Tibial nerve (tissue), 3 donors: ENCODE measurements around the gene GOLGA6L7.
"Not testable (repeated sequence)": the region's sequence is repeated elsewhere in the genome, so short reads cannot be mapped to it uniquely, and the experiment has no call there.

Experiments used
- POLR2A ChIP-seq, 2 donors: fragments of 450-650 bp; IDR thresholded peaks; one replicate each; pipeline ENCODE4 v1.6.1; 2017; ENCODE audit warnings: antibody characterized with exemption in 2 of 2, mild to moderate bottlenecking in 2 of 2, moderate library complexity in 2 of 2
- TF ChIP-seq, protein P1 (sequence below), 5 experiments: fragments of 200-600 bp in 3 of 5; fragments of 450-650 bp in 2 of 5; sonication (generic) in 3 of 5; IDR thresholded peaks; one replicate each; pipeline ENCODE4 v1.5.1; 2016 to 2019; ENCODE audit warnings: antibody characterized with exemption in 5 of 5, mild to moderate bottlenecking in 3 of 5, moderate library complexity in 2 of 5

DNA sequence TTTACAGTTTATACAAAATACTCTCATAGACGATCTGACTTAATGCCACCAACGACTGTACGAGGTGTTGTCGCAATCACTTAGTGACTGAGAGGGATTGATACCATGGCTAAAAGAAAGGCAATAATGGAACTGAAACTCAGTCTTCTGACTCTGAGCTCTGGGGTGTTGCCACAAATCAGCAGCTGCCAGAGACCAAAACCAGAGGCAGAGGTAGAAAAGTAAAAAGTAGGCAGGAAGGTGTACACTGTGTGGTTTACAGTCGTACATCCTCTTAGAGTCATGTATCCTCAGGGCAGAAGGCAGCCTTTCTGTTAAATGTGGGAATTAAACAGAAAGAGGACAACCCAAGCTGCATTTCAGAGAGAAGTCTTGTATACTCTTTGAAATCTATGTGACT lies 1.2 kb downstream of the GOLGA6L7 start:
- TF ChIP-seq, protein P1, sequence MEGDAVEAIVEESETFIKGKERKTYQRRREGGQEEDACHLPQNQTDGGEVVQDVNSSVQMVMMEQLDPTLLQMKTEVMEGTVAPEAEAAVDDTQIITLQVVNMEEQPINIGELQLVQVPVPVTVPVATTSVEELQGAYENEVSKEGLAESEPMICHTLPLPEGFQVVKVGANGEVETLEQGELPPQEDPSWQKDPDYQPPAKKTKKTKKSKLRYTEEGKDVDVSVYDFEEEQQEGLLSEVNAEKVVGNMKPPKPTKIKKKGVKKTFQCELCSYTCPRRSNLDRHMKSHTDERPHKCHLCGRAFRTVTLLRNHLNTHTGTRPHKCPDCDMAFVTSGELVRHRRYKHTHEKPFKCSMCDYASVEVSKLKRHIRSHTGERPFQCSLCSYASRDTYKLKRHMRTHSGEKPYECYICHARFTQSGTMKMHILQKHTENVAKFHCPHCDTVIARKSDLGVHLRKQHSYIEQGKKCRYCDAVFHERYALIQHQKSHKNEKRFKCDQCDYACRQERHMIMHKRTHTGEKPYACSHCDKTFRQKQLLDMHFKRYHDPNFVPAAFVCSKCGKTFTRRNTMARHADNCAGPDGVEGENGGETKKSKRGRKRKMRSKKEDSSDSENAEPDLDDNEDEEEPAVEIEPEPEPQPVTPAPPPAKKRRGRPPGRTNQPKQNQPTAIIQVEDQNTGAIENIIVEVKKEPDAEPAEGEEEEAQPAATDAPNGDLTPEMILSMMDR (IDR thresholded peaks at IDR 0.05): not testable (repeated sequence)
- not testable (repeated sequence) for TF ChIP-seq POLR2A (IDR thresholded peaks at IDR 0.05)
